GM19463 (cell line): ENCODE data around the gene PTCH1.

Experiments used
- ATAC-seq: cut with Tn5 transposase; IDR thresholded peaks from one replicate; pipeline ENCODE4 v1.9.1; 2021; ENCODE audit warnings: mild to moderate bottlenecking, moderate library complexity; ENCODE audit not compliant: unreplicated experiment

The PTCH1 gene

GRCh38 chr9:95512709-95513095 lies 4.1 kb downstream of the PTCH1 start:
- no peak for ATAC-seq

GRCh38 chr9:95511952-95512708 lies 4.6 kb downstream of the PTCH1 start:
- no peak for ATAC-seq

GRCh38 chr9:95511616-95511931 lies 5.2 kb downstream of the PTCH1 start:
- ATAC-seq: no peak

- peak; percentile 37 for ATAC-seq
Measured at GRCh38 chr9:95510709-95511615, 5.8 kb downstream of the PTCH1 start.

- ATAC-seq: no peak
Measured at GRCh38 chr9:95509851-95510708, 6.7 kb downstream of the PTCH1 start.

GRCh38 chr9:95508968-95509850 lies 7.6 kb downstream of the PTCH1 start:
- ATAC-seq: peak; percentile 22

- no peak for ATAC-seq
Measured at GRCh38 chr9:95508242-95508967, 8.4 kb downstream of the PTCH1 start.

GRCh38 chr9:95507464-95508241 lies 9.1 kb downstream of the PTCH1 start:
- ATAC-seq: no peak

GRCh38 chr9:95506678-95507463 lies 9.9 kb downstream of the PTCH1 start:
- ATAC-seq: no peak

- ATAC-seq: peak; percentile 22
Measured at GRCh38 chr9:95506428-95506677, 10.4 kb downstream of the PTCH1 start.

GRCh38 chr9:95505717-95506427 lies 10.9 kb downstream of the PTCH1 start:
- peak; percentile 27 for ATAC-seq

- no peak for ATAC-seq
Measured at GRCh38 chr9:95505072-95505716, 11.6 kb downstream of the PTCH1 start.

- no peak for ATAC-seq
Measured at GRCh38 chr9:95504053-95504963, 12.5 kb downstream of the PTCH1 start.

GRCh38 chr9:95503369-95503768 lies 13.4 kb downstream of the PTCH1 start:
- no peak for ATAC-seq

GRCh38 chr9:95502248-95502647 lies 14.5 kb downstream of the PTCH1 start:
- ATAC-seq: no peak

GRCh38 chr9:95499847-95500246 lies 16.9 kb downstream of the PTCH1 start:
- ATAC-seq: no peak
